SU-DHL-6 (cell line): Measurements from ENCODE around the gene ITPRIP.

Experiments used
- H2AFZ ChIP-seq: fragments of 200-600 bp; sonication (generic); 2 replicates; pipeline ENCODE4 v1.6.1; 2014; ENCODE audit warnings: low read depth, mild to moderate bottlenecking, moderate library complexity, mixed read lengths, antibody characterized with exemption, low read length; ENCODE audit not compliant: severe bottlenecking
- H3F3A ChIP-seq: fragments of 200-600 bp; shearing (Covaris generic); 2 replicates; pipeline ENCODE4 v1.6.0; 2016; ENCODE audit warnings: antibody characterized with exemption, mild to moderate bottlenecking; ENCODE audit not compliant: insufficient read depth
- H3K27ac ChIP-seq: fragments of 200-600 bp; sonication (generic); 2 replicates; pipeline ENCODE4 v1.5.1; 2016; ENCODE audit warnings: low read depth, mild to moderate bottlenecking, low read length, moderate library complexity, mixed read lengths
- H3K27me3 ChIP-seq: fragments of 200-600 bp; sonication (generic), shearing (Covaris generic); 2 replicates; pipeline ENCODE4 v1.6.0; 2014; ENCODE audit warnings: mild to moderate bottlenecking, low read length
- H3K36me3 ChIP-seq: fragments of 200-600 bp; sonication (generic); 2 replicates; pipeline ENCODE4 v1.6.1; 2014; ENCODE audit warnings: mild to moderate bottlenecking, low read length, mixed read lengths
- H3K4me2 ChIP-seq: fragments of 300-600, 200-600 bp; shearing (Covaris generic), sonication (generic); 2 replicates; pipeline ENCODE4 v1.6.0; 2014; ENCODE audit warnings: low read length, low read depth, mild to moderate bottlenecking; ENCODE audit not compliant: poor library complexity, severe bottlenecking
- H3K4me3 ChIP-seq: fragments of 200-600 bp; sonication (generic); 2 replicates; pipeline ENCODE4 v1.5.1; 2014; ENCODE audit warnings: antibody characterized with exemption, low read length, mild to moderate bottlenecking, mixed read lengths; ENCODE audit not compliant: insufficient read depth, poor library complexity, severe bottlenecking
- H3K79me2 ChIP-seq: fragments of 200-600 bp; sonication (generic); 2 replicates; pipeline ENCODE4 v1.6.1; 2014; ENCODE audit warnings: mild to moderate bottlenecking, low read length, moderate library complexity; ENCODE audit not compliant: insufficient read depth
- H3K9ac ChIP-seq: fragments of 200-600 bp; sonication (generic); 2 replicates; pipeline ENCODE4 v1.7.0; 2014; ENCODE audit warnings: mild to moderate bottlenecking, low read length
- H3K9me2 ChIP-seq: fragments of 200-600 bp; sonication (generic); replicated peaks from 2 replicates; pipeline ENCODE4 v1.6.1; 2014; ENCODE audit warnings: low read length; ENCODE audit not compliant: insufficient read depth
- H3K9me3 ChIP-seq: fragments of 200-600 bp; sonication (generic); 2 replicates; pipeline ENCODE4 v1.6.1; 2014; ENCODE audit warnings: low read length, mixed read lengths; ENCODE audit not compliant: insufficient read depth
- H4K20me1 ChIP-seq: fragments of 200-600 bp; sonication (generic); 2 replicates; pipeline ENCODE4 v1.6.1; 2014; ENCODE audit warnings: low read depth, mild to moderate bottlenecking, antibody characterized with exemption, low read length, moderate library complexity, mixed read lengths
- EZH2phosphoT487 ChIP-seq: fragments of 200-600 bp; sonication (generic), shearing (Covaris generic); conservative IDR thresholded peaks from 2 replicates; pipeline ENCODE4 v1.6.1; 2018; ENCODE audit warnings: mild to moderate bottlenecking, antibody characterized with exemption, low read length, moderate library complexity, mixed read lengths
- TF ChIP-seq, protein P1 (sequence below): fragments of 200-600 bp; sonication (generic); IDR thresholded peaks from one replicate; pipeline ENCODE4 v1.5.1; 2017; ENCODE audit warnings: antibody characterized with exemption, mild to moderate bottlenecking, low read length, moderate library complexity; ENCODE audit not compliant: insufficient read depth, poor library complexity, severe bottlenecking

Gene ITPRIP

DNA sequence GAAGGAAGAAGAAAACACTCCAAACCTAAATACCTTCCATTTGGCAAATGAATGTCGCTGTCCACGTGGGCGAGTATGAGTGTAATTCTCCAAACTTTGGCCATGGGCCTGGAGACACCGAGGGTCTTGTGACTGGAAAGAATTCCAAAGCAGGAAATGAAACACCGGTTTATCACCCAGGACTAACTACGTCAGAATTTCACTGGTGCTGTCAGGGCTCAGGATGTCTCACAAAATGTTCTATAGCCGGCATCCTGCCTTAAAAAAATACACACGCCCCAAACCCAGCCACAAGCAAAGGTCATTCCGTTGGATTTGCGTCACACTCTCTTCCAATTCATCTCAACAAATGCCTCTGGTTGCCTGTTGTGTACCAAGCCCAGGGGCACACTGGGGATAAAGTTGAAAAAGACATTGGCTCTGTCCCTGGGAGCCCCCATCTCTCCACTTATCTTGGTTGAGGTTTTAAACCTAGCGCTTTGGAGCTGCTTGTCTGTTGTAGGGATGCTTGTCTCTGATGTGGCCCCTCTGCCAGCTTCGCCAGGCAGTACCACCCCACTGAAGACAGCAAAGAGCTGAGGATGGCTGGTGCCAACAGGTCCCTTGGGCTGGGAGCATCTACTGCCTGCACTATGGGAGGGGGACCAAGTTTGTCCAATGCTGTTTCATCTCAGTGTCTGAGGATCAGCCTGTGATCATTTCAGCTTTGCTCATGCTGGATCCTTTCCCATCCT, 38.1 kb downstream of the ITPRIP start:
- Histone ChIP-seq H3K79me2 (no peaks in the 10 kb centered on the region), H3K36me3 (no peaks in the 10 kb centered on the region), H3K4me3 (no peak overlapping the region), H2AFZ (no peak overlapping the region), H4K20me1 (no peaks in the 10 kb centered on the region), H3K4me2 (no peak overlapping the region), H3F3A (no peaks in the 10 kb centered on the region), H3K9ac (no peak overlapping the region), H3K9me2 (no peaks in the 10 kb centered on the region), H3K27ac (no peak overlapping the region), H3K9me3 (no peaks in the 10 kb centered on the region), H3K27me3 (no peaks in the 10 kb centered on the region)
- no peak for TF ChIP-seq EZH2phosphoT487
- TF ChIP-seq, protein P1, sequence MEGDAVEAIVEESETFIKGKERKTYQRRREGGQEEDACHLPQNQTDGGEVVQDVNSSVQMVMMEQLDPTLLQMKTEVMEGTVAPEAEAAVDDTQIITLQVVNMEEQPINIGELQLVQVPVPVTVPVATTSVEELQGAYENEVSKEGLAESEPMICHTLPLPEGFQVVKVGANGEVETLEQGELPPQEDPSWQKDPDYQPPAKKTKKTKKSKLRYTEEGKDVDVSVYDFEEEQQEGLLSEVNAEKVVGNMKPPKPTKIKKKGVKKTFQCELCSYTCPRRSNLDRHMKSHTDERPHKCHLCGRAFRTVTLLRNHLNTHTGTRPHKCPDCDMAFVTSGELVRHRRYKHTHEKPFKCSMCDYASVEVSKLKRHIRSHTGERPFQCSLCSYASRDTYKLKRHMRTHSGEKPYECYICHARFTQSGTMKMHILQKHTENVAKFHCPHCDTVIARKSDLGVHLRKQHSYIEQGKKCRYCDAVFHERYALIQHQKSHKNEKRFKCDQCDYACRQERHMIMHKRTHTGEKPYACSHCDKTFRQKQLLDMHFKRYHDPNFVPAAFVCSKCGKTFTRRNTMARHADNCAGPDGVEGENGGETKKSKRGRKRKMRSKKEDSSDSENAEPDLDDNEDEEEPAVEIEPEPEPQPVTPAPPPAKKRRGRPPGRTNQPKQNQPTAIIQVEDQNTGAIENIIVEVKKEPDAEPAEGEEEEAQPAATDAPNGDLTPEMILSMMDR = no peak

DNA sequence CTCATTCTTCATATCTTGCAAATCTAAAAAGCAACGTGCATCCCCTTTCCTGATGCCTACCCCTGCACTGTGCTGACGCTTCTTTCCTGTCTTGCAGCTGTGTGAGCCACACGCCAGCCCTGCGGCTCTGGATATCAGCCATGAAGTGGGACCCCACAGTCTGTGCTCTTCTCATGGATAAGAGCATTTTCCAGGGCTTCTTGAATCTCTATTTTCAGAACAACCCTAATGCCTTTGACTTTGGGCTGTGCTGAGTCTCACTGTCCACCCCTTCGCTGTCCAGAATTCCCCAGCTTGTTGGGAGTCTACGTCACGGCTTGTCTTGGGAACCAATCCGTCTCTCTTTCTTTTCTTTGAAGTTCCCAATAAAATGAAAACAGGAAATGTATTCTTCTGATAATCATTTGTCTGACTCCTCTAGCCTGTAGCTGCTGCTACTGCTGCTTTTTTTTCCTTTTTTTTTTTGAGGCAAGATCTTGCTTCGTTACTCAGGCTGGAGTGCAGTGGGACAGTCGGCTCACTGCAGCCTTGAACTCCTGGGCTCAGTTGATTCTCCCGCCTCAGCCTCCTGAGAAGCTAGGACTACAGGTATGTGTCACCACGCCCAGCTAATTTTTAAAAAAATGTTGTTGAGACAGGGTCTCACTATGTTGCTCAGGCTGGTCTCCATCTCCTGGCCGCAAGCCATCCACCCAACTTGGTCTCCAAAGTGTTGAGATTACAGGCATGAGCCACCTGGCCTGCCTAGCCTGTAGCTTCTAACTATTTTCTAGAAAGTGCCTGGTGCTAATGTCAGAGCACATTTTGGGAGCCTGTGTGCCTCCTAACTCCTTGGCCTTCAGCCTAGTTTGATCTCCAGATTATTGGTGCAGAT, 39.0 kb downstream of the ITPRIP start:
- TF ChIP-seq, protein P1 = no peak
- no peak for TF ChIP-seq EZH2phosphoT487
- Histone ChIP-seq H3K4me3 (no peak overlapping the region), H3K9me3 (no peaks in the 10 kb centered on the region), H3K9me2 (no peaks in the 10 kb centered on the region), H3K36me3 (no peaks in the 10 kb centered on the region), H3K9ac (no peak overlapping the region), H3K27ac (no peak overlapping the region), H4K20me1 (no peaks in the 10 kb centered on the region), H3K4me2 (no peak overlapping the region), H2AFZ (no peak overlapping the region), H3F3A (no peaks in the 10 kb centered on the region), H3K79me2 (no peaks in the 10 kb centered on the region), H3K27me3 (no peaks in the 10 kb centered on the region)

DNA sequence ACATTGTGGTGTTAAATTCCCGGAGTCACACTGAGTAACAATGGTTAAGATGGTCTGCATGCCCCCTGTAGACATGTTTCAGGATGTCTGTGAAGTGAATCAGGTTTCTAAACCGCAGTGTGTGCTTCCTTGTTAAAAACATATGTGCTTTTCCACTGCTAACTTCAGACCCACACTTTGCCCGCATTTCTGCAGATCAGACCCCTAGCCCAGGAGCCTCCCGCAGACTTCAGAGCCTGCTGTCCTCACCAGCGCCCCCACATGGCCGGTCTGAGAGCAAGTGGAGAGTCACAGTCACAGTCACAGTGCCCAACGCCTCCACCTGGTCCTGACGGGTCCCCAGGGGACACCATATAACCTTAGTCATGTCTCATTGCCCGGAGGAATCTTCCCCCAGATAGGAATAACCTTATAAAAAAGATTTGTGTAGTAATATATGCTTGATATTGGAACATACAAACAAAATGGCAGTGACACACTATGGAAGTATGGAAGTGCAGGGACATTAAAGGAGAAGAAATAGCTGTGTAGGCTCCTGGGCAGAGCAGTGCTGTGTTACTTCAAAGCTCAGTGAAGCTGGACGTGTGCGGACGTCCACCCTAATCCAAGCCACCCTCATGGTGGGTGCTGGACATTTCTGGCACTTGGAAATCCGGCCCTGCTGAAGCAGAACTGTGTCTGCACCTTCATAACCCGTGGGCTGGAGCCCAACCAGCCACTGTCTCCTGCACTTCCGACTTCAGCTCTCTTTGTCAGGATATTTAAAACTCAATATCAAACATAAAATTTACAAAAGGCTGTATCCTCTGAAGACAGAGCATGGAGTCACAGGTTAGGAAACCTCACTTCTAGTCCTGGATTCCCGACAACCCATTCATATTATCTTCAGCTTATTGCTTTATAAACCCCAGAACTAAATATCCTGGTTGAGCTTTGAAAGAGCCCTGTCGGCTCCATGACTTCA, 40.3 kb downstream of the ITPRIP start:
- Histone ChIP-seq H4K20me1 (no peaks in the 10 kb centered on the region), H3K36me3 (no peaks in the 10 kb centered on the region), H3K79me2 (no peaks in the 10 kb centered on the region), H3K4me3 (no peak overlapping the region), H3K9me2 (no peaks in the 10 kb centered on the region), H2AFZ (no peak overlapping the region), H3K27ac (no peak overlapping the region), H3K27me3 (no peaks in the 10 kb centered on the region), H3K9me3 (no peaks in the 10 kb centered on the region), H3F3A (no peaks in the 10 kb centered on the region), H3K4me2 (no peak overlapping the region), H3K9ac (no peak overlapping the region)
- no peak for TF ChIP-seq EZH2phosphoT487
- TF ChIP-seq, protein P1 = no peak
